ENCODE results near the gene GAGE13. TPM values are rescaled to one million over a fixed set of nuclear protein-coding genes. Genes with fewer than 3 reads are reported as not detected.

The GAGE13 gene
- total and polyA plus RNA-seq, 9 of the 15 experiments (the other 6 are each of a cell fraction or from before 2014, with no cell fraction given): 31.6 to 506 (median 154) TPM

DNA sequence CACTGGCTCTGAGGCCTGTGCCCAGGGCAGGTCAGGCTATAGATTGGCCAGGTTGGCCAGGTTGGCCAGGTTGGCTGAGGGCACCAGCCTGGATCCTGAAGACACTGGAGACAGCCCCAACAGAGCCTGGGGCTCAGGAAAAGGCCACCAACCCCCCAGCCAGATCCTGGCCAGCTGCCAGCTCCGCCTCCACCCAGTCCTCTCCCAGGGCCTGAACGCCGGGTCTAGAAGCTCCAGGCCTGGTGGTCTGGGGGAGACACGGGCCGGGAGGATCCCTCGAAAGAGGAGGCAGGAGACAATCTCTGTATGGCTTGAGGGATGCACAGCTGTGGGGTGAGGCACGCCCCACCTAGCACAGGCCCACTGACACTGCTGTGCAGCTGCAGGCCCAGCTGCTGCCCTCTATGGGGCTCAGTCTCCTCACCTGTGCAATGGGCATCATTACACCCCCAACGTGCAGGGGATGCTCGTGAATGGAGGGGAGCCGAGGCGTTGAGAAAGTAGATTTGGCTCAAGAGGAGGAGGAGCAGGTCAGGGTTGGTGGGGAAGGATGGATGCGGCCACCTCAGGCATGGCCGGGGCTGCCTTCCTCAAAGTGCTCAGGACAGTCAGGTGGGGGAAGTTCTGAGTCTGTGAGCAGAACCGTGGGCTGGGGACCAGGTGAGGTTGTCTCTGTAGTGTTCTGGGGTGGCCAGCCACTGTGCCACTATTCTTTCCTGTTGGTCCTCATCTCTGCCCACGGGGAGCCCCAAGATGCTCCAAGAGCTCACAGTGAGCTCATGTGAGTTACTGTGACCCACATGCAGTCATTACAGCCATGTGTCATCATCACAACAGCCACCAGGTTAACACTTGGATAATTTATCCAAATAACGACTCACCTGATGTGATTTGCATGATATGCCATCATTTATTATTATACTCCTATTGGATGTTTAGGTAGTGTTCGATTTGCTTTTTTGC lies 38.7 kb upstream of the GAGE13 start (continued):
- TF ChIP-seq MYBL2 (IDR thresholded peaks at IDR 0.05; ENCODE audit: low read depth) (no peak), MYBL2 (CRISPR knock-in tag; IDR thresholded peaks at IDR 0.05; ENCODE audit: borderline replicate concordance) (no peak), SMARCA4 (IDR thresholded peaks at IDR 0.05) (no peak), HMGN3 (IDR thresholded peaks at IDR 0.05; ENCODE audit: borderline replicate concordance, extremely low read depth, insufficient read length, low read depth, low read length) (no peak), SRSF9 (IDR thresholded peaks at IDR 0.05; ENCODE audit: borderline replicate concordance, low read depth, low read length) (no peak), HSF4 (CRISPR knock-in tag; IDR thresholded peaks at IDR 0.05; ENCODE audit: borderline replicate concordance) (no peak), SMARCC2 (IDR thresholded peaks at IDR 0.05; ENCODE audit: low read depth) (no peak), ZEB2 (IDR thresholded peaks at IDR 0.05) (no peak), MCM2 (IDR thresholded peaks at IDR 0.05; ENCODE audit: low read depth) (no peak), HDAC1 (IDR thresholded peaks at IDR 0.05) (no peak), ZNF347 (CRISPR knock-in tag; IDR thresholded peaks at IDR 0.05; ENCODE audit: low read depth) (no peak), BRCA1 (IDR thresholded peaks at IDR 0.05) (no peak), BRCA1 (CRISPR knock-in tag; IDR thresholded peaks at IDR 0.05) (no peak)
- TF ChIP-seq, protein P1, sequence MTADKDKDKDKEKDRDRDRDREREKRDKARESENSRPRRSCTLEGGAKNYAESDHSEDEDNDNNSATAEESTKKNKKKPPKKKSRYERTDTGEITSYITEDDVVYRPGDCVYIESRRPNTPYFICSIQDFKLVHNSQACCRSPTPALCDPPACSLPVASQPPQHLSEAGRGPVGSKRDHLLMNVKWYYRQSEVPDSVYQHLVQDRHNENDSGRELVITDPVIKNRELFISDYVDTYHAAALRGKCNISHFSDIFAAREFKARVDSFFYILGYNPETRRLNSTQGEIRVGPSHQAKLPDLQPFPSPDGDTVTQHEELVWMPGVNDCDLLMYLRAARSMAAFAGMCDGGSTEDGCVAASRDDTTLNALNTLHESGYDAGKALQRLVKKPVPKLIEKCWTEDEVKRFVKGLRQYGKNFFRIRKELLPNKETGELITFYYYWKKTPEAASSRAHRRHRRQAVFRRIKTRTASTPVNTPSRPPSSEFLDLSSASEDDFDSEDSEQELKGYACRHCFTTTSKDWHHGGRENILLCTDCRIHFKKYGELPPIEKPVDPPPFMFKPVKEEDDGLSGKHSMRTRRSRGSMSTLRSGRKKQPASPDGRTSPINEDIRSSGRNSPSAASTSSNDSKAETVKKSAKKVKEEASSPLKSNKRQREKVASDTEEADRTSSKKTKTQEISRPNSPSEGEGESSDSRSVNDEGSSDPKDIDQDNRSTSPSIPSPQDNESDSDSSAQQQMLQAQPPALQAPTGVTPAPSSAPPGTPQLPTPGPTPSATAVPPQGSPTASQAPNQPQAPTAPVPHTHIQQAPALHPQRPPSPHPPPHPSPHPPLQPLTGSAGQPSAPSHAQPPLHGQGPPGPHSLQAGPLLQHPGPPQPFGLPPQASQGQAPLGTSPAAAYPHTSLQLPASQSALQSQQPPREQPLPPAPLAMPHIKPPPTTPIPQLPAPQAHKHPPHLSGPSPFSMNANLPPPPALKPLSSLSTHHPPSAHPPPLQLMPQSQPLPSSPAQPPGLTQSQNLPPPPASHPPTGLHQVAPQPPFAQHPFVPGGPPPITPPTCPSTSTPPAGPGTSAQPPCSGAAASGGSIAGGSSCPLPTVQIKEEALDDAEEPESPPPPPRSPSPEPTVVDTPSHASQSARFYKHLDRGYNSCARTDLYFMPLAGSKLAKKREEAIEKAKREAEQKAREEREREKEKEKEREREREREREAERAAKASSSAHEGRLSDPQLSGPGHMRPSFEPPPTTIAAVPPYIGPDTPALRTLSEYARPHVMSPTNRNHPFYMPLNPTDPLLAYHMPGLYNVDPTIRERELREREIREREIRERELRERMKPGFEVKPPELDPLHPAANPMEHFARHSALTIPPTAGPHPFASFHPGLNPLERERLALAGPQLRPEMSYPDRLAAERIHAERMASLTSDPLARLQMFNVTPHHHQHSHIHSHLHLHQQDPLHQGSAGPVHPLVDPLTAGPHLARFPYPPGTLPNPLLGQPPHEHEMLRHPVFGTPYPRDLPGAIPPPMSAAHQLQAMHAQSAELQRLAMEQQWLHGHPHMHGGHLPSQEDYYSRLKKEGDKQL (CRISPR knock-in tag; IDR thresholded peaks at IDR 0.05; ENCODE audit: borderline replicate concordance): no peak
- TF ChIP-seq, protein P2, sequence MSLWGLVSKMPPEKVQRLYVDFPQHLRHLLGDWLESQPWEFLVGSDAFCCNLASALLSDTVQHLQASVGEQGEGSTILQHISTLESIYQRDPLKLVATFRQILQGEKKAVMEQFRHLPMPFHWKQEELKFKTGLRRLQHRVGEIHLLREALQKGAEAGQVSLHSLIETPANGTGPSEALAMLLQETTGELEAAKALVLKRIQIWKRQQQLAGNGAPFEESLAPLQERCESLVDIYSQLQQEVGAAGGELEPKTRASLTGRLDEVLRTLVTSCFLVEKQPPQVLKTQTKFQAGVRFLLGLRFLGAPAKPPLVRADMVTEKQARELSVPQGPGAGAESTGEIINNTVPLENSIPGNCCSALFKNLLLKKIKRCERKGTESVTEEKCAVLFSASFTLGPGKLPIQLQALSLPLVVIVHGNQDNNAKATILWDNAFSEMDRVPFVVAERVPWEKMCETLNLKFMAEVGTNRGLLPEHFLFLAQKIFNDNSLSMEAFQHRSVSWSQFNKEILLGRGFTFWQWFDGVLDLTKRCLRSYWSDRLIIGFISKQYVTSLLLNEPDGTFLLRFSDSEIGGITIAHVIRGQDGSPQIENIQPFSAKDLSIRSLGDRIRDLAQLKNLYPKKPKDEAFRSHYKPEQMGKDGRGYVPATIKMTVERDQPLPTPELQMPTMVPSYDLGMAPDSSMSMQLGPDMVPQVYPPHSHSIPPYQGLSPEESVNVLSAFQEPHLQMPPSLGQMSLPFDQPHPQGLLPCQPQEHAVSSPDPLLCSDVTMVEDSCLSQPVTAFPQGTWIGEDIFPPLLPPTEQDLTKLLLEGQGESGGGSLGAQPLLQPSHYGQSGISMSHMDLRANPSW (CRISPR knock-in tag; IDR thresholded peaks at IDR 0.05): no peak
- TF ChIP-seq, protein P3, sequence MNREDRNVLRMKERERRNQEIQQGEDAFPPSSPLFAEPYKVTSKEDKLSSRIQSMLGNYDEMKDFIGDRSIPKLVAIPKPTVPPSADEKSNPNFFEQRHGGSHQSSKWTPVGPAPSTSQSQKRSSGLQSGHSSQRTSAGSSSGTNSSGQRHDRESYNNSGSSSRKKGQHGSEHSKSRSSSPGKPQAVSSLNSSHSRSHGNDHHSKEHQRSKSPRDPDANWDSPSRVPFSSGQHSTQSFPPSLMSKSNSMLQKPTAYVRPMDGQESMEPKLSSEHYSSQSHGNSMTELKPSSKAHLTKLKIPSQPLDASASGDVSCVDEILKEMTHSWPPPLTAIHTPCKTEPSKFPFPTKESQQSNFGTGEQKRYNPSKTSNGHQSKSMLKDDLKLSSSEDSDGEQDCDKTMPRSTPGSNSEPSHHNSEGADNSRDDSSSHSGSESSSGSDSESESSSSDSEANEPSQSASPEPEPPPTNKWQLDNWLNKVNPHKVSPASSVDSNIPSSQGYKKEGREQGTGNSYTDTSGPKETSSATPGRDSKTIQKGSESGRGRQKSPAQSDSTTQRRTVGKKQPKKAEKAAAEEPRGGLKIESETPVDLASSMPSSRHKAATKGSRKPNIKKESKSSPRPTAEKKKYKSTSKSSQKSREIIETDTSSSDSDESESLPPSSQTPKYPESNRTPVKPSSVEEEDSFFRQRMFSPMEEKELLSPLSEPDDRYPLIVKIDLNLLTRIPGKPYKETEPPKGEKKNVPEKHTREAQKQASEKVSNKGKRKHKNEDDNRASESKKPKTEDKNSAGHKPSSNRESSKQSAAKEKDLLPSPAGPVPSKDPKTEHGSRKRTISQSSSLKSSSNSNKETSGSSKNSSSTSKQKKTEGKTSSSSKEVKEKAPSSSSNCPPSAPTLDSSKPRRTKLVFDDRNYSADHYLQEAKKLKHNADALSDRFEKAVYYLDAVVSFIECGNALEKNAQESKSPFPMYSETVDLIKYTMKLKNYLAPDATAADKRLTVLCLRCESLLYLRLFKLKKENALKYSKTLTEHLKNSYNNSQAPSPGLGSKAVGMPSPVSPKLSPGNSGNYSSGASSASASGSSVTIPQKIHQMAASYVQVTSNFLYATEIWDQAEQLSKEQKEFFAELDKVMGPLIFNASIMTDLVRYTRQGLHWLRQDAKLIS (CRISPR knock-in tag; IDR thresholded peaks at IDR 0.05): no peak

Data from K562 (cell line).